Measurements from ENCODE around the gene RFX8. TPM values are rescaled to one million over a fixed set of nuclear protein-coding genes. Genes with fewer than 3 reads are reported as not detected.

Gene RFX8
- total and polyA plus RNA-seq, 10 of the 15 experiments (the other 5 are each of a cell fraction or from before 2014, with no cell fraction given), result 0.19 TPM; not detected in 9

- no peaks in the 10 kb centered on the region for H3K36me3 ChIP-seq (ENCODE audit: control insufficient read depth in 2 of 2, insufficient read depth in 2 of 2, low read length in 1 of 2)
- no peaks in the 10 kb centered on the region for H3K4me1 ChIP-seq (ENCODE audit: control insufficient read depth, insufficient read depth, low read length)
- no peak overlapping the region for H3K4me3 ChIP-seq
- no peak overlapping the region for H2AFZ ChIP-seq (ENCODE audit: control insufficient read depth, low read depth, low read length)
- intact Hi-C loops (cut with micrococcal nuclease; ENCODE audit: unreplicated experiment) (no loop called here), in situ Hi-C loops (cut with MboI) (no loop called here)
- no peak for TF ChIP-seq NR2C1 (IDR thresholded peaks at IDR 0.05)
- TF ChIP-seq RBBP5 (conservative IDR thresholded peaks at IDR 0.05), result no peak
- H3K27me3 ChIP-seq (replicated peaks in 1 of 2; ENCODE audit: control insufficient read depth in 2 of 2, insufficient read depth in 2 of 2, low read length in 1 of 2), result peaks cover 0 to 4% of the 10 kb centered on the region in 2 experiments; a peak in 1 of 4 replicates
- no peak for ATAC-seq
- H4K20me1 ChIP-seq (ENCODE audit: control insufficient read depth, insufficient read depth), result no peaks in the 10 kb centered on the region
- POLR2A ChIA-PET, result no interaction called here
- no peak overlapping the region for H3K27ac ChIP-seq (ENCODE audit: control insufficient read depth, insufficient read depth)
- SMC1A ChIA-PET (ENCODE audit: uncharacterized antibody, unreplicated experiment), result no interaction called here
- 24% methylated on average over 4 of the region's 4 CpGs for WGBS (ENCODE audit: insufficient coverage, insufficient replicate concordance, low lambda C conversion rate, missing lambda C conversion rate)
- CTCF ChIA-PET, result interaction anchor here (3.7 kb wide), 1 partner anchor 18 kb away, joined by 18 read pairs; no protein-coding TSS in a partner anchor
- no peaks in the 10 kb centered on the region for H3K9me3 ChIP-seq (replicated peaks; ENCODE audit: control insufficient read depth, insufficient read depth, low read length)
- H3K9ac ChIP-seq (ENCODE audit: control insufficient read depth, insufficient read depth, low read length), result no peak overlapping the region
- no TSS peak for BruUV-seq (replicated peaks)
- DNase-seq (ENCODE audit: low read depth, low spot score), result no peak
- H3K79me2 ChIP-seq (ENCODE audit: control insufficient read depth, insufficient read depth, low read length), result no peaks in the 10 kb centered on the region
- FAIRE-seq, result no peak
- RAD21 ChIA-PET (ENCODE audit: unreplicated experiment), result no interaction called here
- H3K4me2 ChIP-seq (ENCODE audit: control insufficient read depth, insufficient read depth), result no peak overlapping the region
Observed at GRCh38 chr2:101360232-101360631, 114.7 kb downstream of the RFX8 start.

GRCh38 chr2:101359410-101359954 lies 115.4 kb downstream of the RFX8 start:
- Histone ChIP-seq H3K36me3 (ENCODE audit: control insufficient read depth in 2 of 2, insufficient read depth in 2 of 2, low read length in 1 of 2) (no peaks in the 10 kb centered on the region), H3K9ac (ENCODE audit: control insufficient read depth, insufficient read depth, low read length) (no peak overlapping the region), H3K4me1 (ENCODE audit: control insufficient read depth, insufficient read depth, low read length) (no peaks in the 10 kb centered on the region), H2AFZ (ENCODE audit: control insufficient read depth, low read depth, low read length) (no peak overlapping the region), H3K27me3 (replicated peaks in 1 of 2; ENCODE audit: control insufficient read depth in 2 of 2, insufficient read depth in 2 of 2, low read length in 1 of 2) (peaks cover 0 to 4% of the 10 kb centered on the region in 2 experiments; a peak in 1 of 4 replicates), H4K20me1 (ENCODE audit: control insufficient read depth, insufficient read depth) (no peaks in the 10 kb centered on the region), H3K4me3 (no peak overlapping the region), H3K9me3 (replicated peaks; ENCODE audit: control insufficient read depth, insufficient read depth, low read length) (no peaks in the 10 kb centered on the region), H3K4me2 (ENCODE audit: control insufficient read depth, insufficient read depth) (no peak overlapping the region), H3K27ac (ENCODE audit: control insufficient read depth, insufficient read depth) (no peak overlapping the region), H3K79me2 (ENCODE audit: control insufficient read depth, insufficient read depth, low read length) (no peaks in the 10 kb centered on the region)
- CTCF ChIA-PET, result no interaction called here
- FAIRE-seq (no peak), ATAC-seq (no peak), DNase-seq (ENCODE audit: low read depth, low spot score) (no peak)
- in situ Hi-C loops (cut with MboI), result no loop called here
- intact Hi-C loops (cut with micrococcal nuclease; ENCODE audit: unreplicated experiment), result no loop called here
- SMC1A ChIA-PET (ENCODE audit: uncharacterized antibody, unreplicated experiment), result no interaction called here
- no TSS peak for BruUV-seq (replicated peaks)
- POLR2A ChIA-PET, result no interaction called here
- WGBS (ENCODE audit: insufficient coverage, insufficient replicate concordance, low lambda C conversion rate, missing lambda C conversion rate), result 46% methylated on average over 7 of the region's 7 CpGs
- TF ChIP-seq RELB (IDR thresholded peaks at IDR 0.05; ENCODE audit: low read depth) (no peak), IRF4 (IDR thresholded peaks at IDR 0.05; ENCODE audit: low read depth, low read length) (no peak), HDAC2 (IDR thresholded peaks at IDR 0.05) (no peak), BMI1 (IDR thresholded peaks at IDR 0.05; ENCODE audit: borderline replicate concordance) (no peak), SREBF1 (IDR thresholded peaks at IDR 0.05; ENCODE audit: low read length) (no peak), HSF1 (IDR thresholded peaks at IDR 0.05; ENCODE audit: low read depth, low read length) (no peak), ZNF384 (IDR thresholded peaks at IDR 0.05; ENCODE audit: borderline replicate concordance, low read depth, low read length) (no peak), ZNF274 (IDR thresholded peaks at IDR 0.05; ENCODE audit: insufficient read depth, insufficient read length) (no peak), BCL3 (IDR thresholded peaks at IDR 0.05; ENCODE audit: borderline replicate concordance, insufficient read depth, low read depth, low read length, poor library complexity, severe bottlenecking) (no peak), POLR2A (IDR thresholded peaks at IDR 0.05; ENCODE audit: low read depth, low read length) (no peak)
- RAD21 ChIA-PET (ENCODE audit: unreplicated experiment), result no interaction called here

Data from GM12878 (cell line).